ENCODE measurements around the gene CPSF3. TPM values are rescaled to one million over a fixed set of nuclear protein-coding genes. Genes with fewer than 3 reads are reported as not detected.

Gene CPSF3
- total RNA-seq, 1 experiment from 2014 or later = 95.5 TPM

GRCh38 chr2:9394816-9395215 lies 28.6 kb upstream of the CPSF3 start:
- Mint-ChIP-seq H3K36me3 (ENCODE audit: insufficient read depth in 1 of 3, low read depth in 3 of 3) (peaks cover 4 to 27% (median 13%) of the 10 kb centered on the region in 3 experiments; a peak in 6 of 7 replicates), H3K27me3 (ENCODE audit: low read depth) (no peaks in the 10 kb centered on the region)
- H2BK15ac ChIP-seq (ENCODE audit: low read depth, low read length) = no peak overlapping the region

More at GRCh38 chr2:9394816-9395215, 28.6 kb upstream of the CPSF3 start:
- H3K79me2 ChIP-seq (ENCODE audit: insufficient read depth, low read length) = no peaks in the 10 kb centered on the region
- no peaks in the 10 kb centered on the region for H3K27me3 ChIP-seq (ENCODE audit: insufficient read depth, low read length)
- no peak overlapping the region for H3K27ac Mint-ChIP-seq
- peaks cover 16 to 24% of the 10 kb centered on the region in 2 experiments for H3K4me1 Mint-ChIP-seq
- no peak overlapping the region for H2AFZ ChIP-seq (ENCODE audit: low read length)
- no peak overlapping the region for H3K27ac ChIP-seq (ENCODE audit: insufficient read length, low read depth, low read length)
- no peak overlapping the region for H3K18ac ChIP-seq (ENCODE audit: insufficient read length, low read depth, low read length)
- no peak overlapping the region for H2BK5ac ChIP-seq (ENCODE audit: insufficient read length, low read length)
- no peak overlapping the region for H2BK20ac ChIP-seq (ENCODE audit: low read depth, low read length, poor library complexity, severe bottlenecking)
- H4K8ac ChIP-seq (replicated peaks; ENCODE audit: insufficient read length, low read depth, low read length) = no peak overlapping the region
- no peaks in the 10 kb centered on the region for H3K23me2 ChIP-seq (ENCODE audit: insufficient read length, low read depth, low read length, poor library complexity, severe bottlenecking)
- H2BK120ac ChIP-seq (ENCODE audit: low read depth, low read length, poor library complexity, severe bottlenecking) = no peak overlapping the region
- no peak overlapping the region for H3K4me2 ChIP-seq (ENCODE audit: insufficient read depth, insufficient read length, low read length)
- H2AK5ac ChIP-seq (ENCODE audit: insufficient read length, low read length) = no peak overlapping the region
- no peak overlapping the region for H4K5ac ChIP-seq (ENCODE audit: insufficient read length, low read depth, low read length)
- no peak overlapping the region for H3K23ac ChIP-seq (ENCODE audit: insufficient read length, low read depth, low read length)
- no peaks in the 10 kb centered on the region for H3K79me1 ChIP-seq (ENCODE audit: insufficient read depth, low read depth, low read length, poor library complexity, severe bottlenecking)
- no CpG with 5 or more reads among the region's 15 CpGs for WGBS (ENCODE audit: extremely low coverage, insufficient read length, low lambda C conversion rate)
- no peak for TF ChIP-seq CTCF (conservative IDR thresholded peaks at IDR 0.05)
- H3K4ac ChIP-seq (ENCODE audit: low read depth, low read length) = no peak overlapping the region
- H4K91ac ChIP-seq (ENCODE audit: insufficient read length, low read depth, low read length) = no peak overlapping the region
- H3K14ac ChIP-seq (ENCODE audit: insufficient read depth, low read length) = no peak overlapping the region
- no peak overlapping the region for H3K9ac ChIP-seq (ENCODE audit: extremely low read depth, insufficient read length, low read length)
- H2BK12ac ChIP-seq (ENCODE audit: insufficient read length, low read depth, low read length) = no peak overlapping the region
- H3K9me3 ChIP-seq (ENCODE audit: control insufficient read depth, low read depth, low read length) = no peaks in the 10 kb centered on the region
- H3K4me3 Mint-ChIP-seq = no peak overlapping the region
- DNase-seq = peak; percentile 19
- H3K56ac ChIP-seq (ENCODE audit: insufficient read length, low read depth, low read length) = no peak overlapping the region
- H4K20me1 ChIP-seq (ENCODE audit: control insufficient read depth, insufficient read depth, insufficient read length) = no peaks in the 10 kb centered on the region
- H3K9me3 Mint-ChIP-seq = no peaks in the 10 kb centered on the region
- no peak overlapping the region for H3T11ph ChIP-seq (ENCODE audit: low read length)
- H3K4me1 ChIP-seq (ENCODE audit: insufficient read depth, low read length) = peaks cover 3% of the 10 kb centered on the region; the same call in 1 of the 2 replicates
